Measurements from ENCODE around the gene KRAS.

KRAS gene

GRCh38 chr12:25194722-25195055 lies 56.0 kb downstream of the KRAS start:
- no peak for DNase-seq

GRCh38 chr12:25194214-25194613 lies 56.5 kb downstream of the KRAS start:
- no peak for DNase-seq

- DNase-seq = no peak
These were observed 59.9 kb downstream of the KRAS start for GRCh38 chr12:25190793-25191192.

GRCh38 chr12:25189656-25190055 lies 61.1 kb downstream of the KRAS start:
- no peak for DNase-seq

GRCh38 chr12:25187781-25188180 lies 62.9 kb downstream of the KRAS start:
- no peak for DNase-seq

- DNase-seq = no peak
These were observed 63.8 kb downstream of the KRAS start for GRCh38 chr12:25186788-25187402.

- no peak for DNase-seq
These were observed 64.5 kb downstream of the KRAS start for GRCh38 chr12:25186038-25186787.

GRCh38 chr12:25184132-25184531 lies 66.6 kb downstream of the KRAS start:
- no peak for DNase-seq

GRCh38 chr12:25182765-25183164 lies 68.0 kb downstream of the KRAS start:
- no peak for DNase-seq

GRCh38 chr12:25162866-25163265 lies 87.9 kb downstream of the KRAS start:
- no peak for DNase-seq

- DNase-seq = no peak
These were observed 94.7 kb downstream of the KRAS start for GRCh38 chr12:25156061-25156460.

- DNase-seq = no peak
These were observed 95.6 kb downstream of the KRAS start for GRCh38 chr12:25155022-25155576.
